GM23338 (cell line): ENCODE measurements around the gene CCBE1. TPM values are rescaled to one million over a fixed set of nuclear protein-coding genes. Genes with fewer than 3 reads are reported as not detected.
A peak's percentile ranks its signal among the peaks of the same experiment; 100 is the strongest.

Source experiments
- ATAC-seq: fragments of 200-7000 bp; cut with Tn5 transposase; 3 replicates; pipeline ENCODE4 v1.9.1; 2020
- DNase-seq: peaks from one replicate; pipeline ENCODE4 v3.0.0-alpha.2; 2015; ENCODE audit warnings: low spot score
- H2AFZ ChIP-seq: fragments of 200-600 bp; sonication (generic); 2 replicates; pipeline ENCODE4 v1.8.0; 2016; ENCODE audit warnings: antibody characterized with exemption, mild to moderate bottlenecking, moderate library complexity
- H3F3A ChIP-seq: fragments of 200-600 bp; sonication (generic); replicated peaks from 2 replicates; pipeline ENCODE4 v1.8.0; 2017; ENCODE audit warnings: antibody characterized with exemption, mixed run types, low read depth
- H3K27ac ChIP-seq: fragments of 200-600 bp; sonication (generic); 2 replicates; pipeline ENCODE4 v1.6.1; 2016; ENCODE audit warnings: low read depth
- H3K27me3 ChIP-seq: fragments of 200-600 bp; sonication (generic); 2 replicates; pipeline ENCODE4 v1.8.0; 2016; ENCODE audit warnings: mild to moderate bottlenecking, mixed run types, moderate library complexity; ENCODE audit not compliant: insufficient read depth
- H3K36me3 ChIP-seq: fragments of 200-600 bp; sonication (generic); 2 replicates; pipeline ENCODE4 v1.8.0; 2016; ENCODE audit warnings: mild to moderate bottlenecking; ENCODE audit not compliant: insufficient read depth
- H3K4me1 ChIP-seq: fragments of 200-600 bp; sonication (generic); 2 replicates; pipeline ENCODE4 v1.8.0; 2016; ENCODE audit warnings: mild to moderate bottlenecking, moderate library complexity; ENCODE audit not compliant: insufficient read depth
- H3K4me2 ChIP-seq: fragments of 200-600 bp; sonication (generic); 2 replicates; pipeline ENCODE4 v1.7.1; 2017; ENCODE audit warnings: mixed run types
- H3K4me3 ChIP-seq: fragments of 200-600 bp; sonication (generic); 2 replicates; pipeline ENCODE4 v1.6.1; 2016; ENCODE audit warnings: mixed run types
- H3K79me2 ChIP-seq: fragments of 200-600 bp; sonication (generic); replicated peaks from 2 replicates; pipeline ENCODE4 v1.8.0; 2017; ENCODE audit warnings: mild to moderate bottlenecking; ENCODE audit not compliant: insufficient read depth
- H3K9me2 ChIP-seq: fragments of 200-600 bp; sonication (generic); 2 replicates; pipeline ENCODE4 v1.8.0; 2017; ENCODE audit not compliant: insufficient read depth
- H4K20me1 ChIP-seq: fragments of 200-600 bp; sonication (generic); replicated peaks from 2 replicates; pipeline ENCODE4 v1.8.0; 2017; ENCODE audit warnings: mild to moderate bottlenecking; ENCODE audit not compliant: insufficient read depth
- H3K27ac Mint-ChIP-seq: 2 replicates; pipeline ENCODE4 v1.8.0; 2020; ENCODE audit warnings: inconsistent platforms, mild to moderate bottlenecking, moderate library complexity, mixed read lengths
- H3K27me3 Mint-ChIP-seq: 3 replicates; pipeline ENCODE4 v1.8.0; 2022; ENCODE audit warnings: low read depth, mild to moderate bottlenecking, moderate library complexity, mixed read lengths, inconsistent platforms; ENCODE audit not compliant: insufficient read depth, poor library complexity
- H3K36me3 Mint-ChIP-seq: 3 replicates; pipeline ENCODE4 v1.8.0; 2021; ENCODE audit warnings: low read depth, mild to moderate bottlenecking, inconsistent platforms, moderate library complexity, mixed read lengths
- H3K4me1 Mint-ChIP-seq: 3 replicates; pipeline ENCODE4 v1.8.0; 2020; ENCODE audit warnings: mild to moderate bottlenecking, inconsistent platforms, mixed read lengths
- H3K4me3 Mint-ChIP-seq: 3 replicates; pipeline ENCODE4 v1.8.0; 2021; ENCODE audit warnings: moderate library complexity, mild to moderate bottlenecking, inconsistent platforms, mixed read lengths
- H3K9me3 Mint-ChIP-seq: 3 replicates; pipeline ENCODE4 v1.8.0; 2020; ENCODE audit warnings: moderate library complexity, mild to moderate bottlenecking, inconsistent platforms, mixed read lengths
- CREB1 ChIP-seq: fragments of 250-450 bp; sonication (Bioruptor Pico); IDR thresholded peaks from 2 replicates; pipeline ENCODE4 v1.5.0; 2020; ENCODE audit warnings: low read depth, mild to moderate bottlenecking, moderate library complexity
- CTCF ChIP-seq, 2 experiments: fragments of 200-600 bp in 1 of 2; sonication (generic) in 1 of 2; conservative IDR thresholded peaks; 2 replicates each; pipeline versions ENCODE4 v1.5.1 to v1.6.1; 2016 to 2017; ENCODE audit warnings: antibody characterized with exemption in 2 of 2, low read depth in 2 of 2, mild to moderate bottlenecking in 2 of 2, moderate library complexity in 1 of 2
- ETS1 ChIP-seq: IDR thresholded peaks from 2 replicates; pipeline ENCODE4 v1.6.1; 2016; ENCODE audit warnings: antibody characterized with exemption
- EZH2 ChIP-seq: fragments of 200-600 bp; sonication (generic); IDR thresholded peaks from one replicate; pipeline ENCODE4 v1.8.0; 2017; ENCODE audit warnings: antibody characterized with exemption, mild to moderate bottlenecking, low read depth; ENCODE audit not compliant: unreplicated experiment
- EZH2phosphoT487 ChIP-seq: fragments of 200-600 bp; sonication (generic); IDR thresholded peaks from one replicate; pipeline ENCODE4 v1.8.1; 2018; ENCODE audit warnings: antibody characterized with exemption; ENCODE audit not compliant: unreplicated experiment
- JUNB ChIP-seq: IDR thresholded peaks from one replicate; pipeline ENCODE4 v1.6.1; 2016; ENCODE audit warnings: antibody characterized with exemption; ENCODE audit not compliant: unreplicated experiment
- NANOG ChIP-seq: IDR thresholded peaks from 2 replicates; pipeline ENCODE4 v1.6.1; 2016; ENCODE audit warnings: antibody characterized with exemption, borderline replicate concordance
- POLR2AphosphoS5 ChIP-seq: IDR thresholded peaks from 2 replicates; pipeline ENCODE4 v1.6.1; 2016; ENCODE audit warnings: antibody characterized with exemption, low read depth
- REST ChIP-seq: IDR thresholded peaks from one replicate; pipeline ENCODE4 v1.6.1; 2018; ENCODE audit warnings: antibody characterized with exemption; ENCODE audit not compliant: unreplicated experiment
- STAT1 ChIP-seq: IDR thresholded peaks from one replicate; pipeline ENCODE4 v1.6.1; 2016; ENCODE audit warnings: antibody characterized with exemption; ENCODE audit not compliant: unreplicated experiment
- ZNF114 ChIP-seq: fragments of 250-450 bp; sonication (Bioruptor Pico); IDR thresholded peaks from 2 replicates; pipeline ENCODE4 v1.5.0; 2020; ENCODE audit warnings: mild to moderate bottlenecking, moderate library complexity
- ZNF331 ChIP-seq: fragments of 250-450 bp; sonication (Bioruptor Pico); IDR thresholded peaks from 2 replicates; pipeline ENCODE4 v1.5.0; 2020; ENCODE audit warnings: low read depth, mild to moderate bottlenecking, moderate library complexity
- polyA plus RNA-seq: library from polyadenylated mRNA; unstranded; fragments of >200 nt; fragmentation: Nextera tagmentation; extraction: Ambion mirVana; gene quantifications from 2 replicates; pipeline ENCODE4 v1.2.1, GENCODE V29; 2016
- total RNA-seq: library from RNA; depleted of rRNA; stranded (reverse); fragments of >200 nt; shearing (Covaris generic); gene quantifications from 2 replicates; pipeline ENCODE4 v1.2.3, GENCODE V29; 2014

Gene CCBE1
- total and polyA plus RNA-seq, 2 experiments from 2014 or later = 2.1 to 2.6 TPM

- Mint-ChIP-seq H3K27ac (0 out of 2 replicates have a peak overlapping the region, but pooled peaks have one; percentile 30), H3K9me3 (peaks cover 9% of the 10 kb centered on the region), H3K27me3 (peaks cover 3% of the 10 kb centered on the region), H3K4me1 (peaks cover 6% of the 10 kb centered on the region), H3K4me3 (no peak overlapping the region), H3K36me3 (no peaks in the 10 kb centered on the region; the same call in 2 of the 3 replicates)
- no peaks in the 10 kb centered on the region for H4K20me1 ChIP-seq
- no peaks in the 10 kb centered on the region for H3F3A ChIP-seq
- no peaks in the 10 kb centered on the region for H3K9me2 ChIP-seq
- no peak overlapping the region for H2AFZ ChIP-seq
- H3K4me2 ChIP-seq = no peak overlapping the region
- H3K27ac ChIP-seq = no peak overlapping the region
- ATAC-seq (no peak), DNase-seq (no peak)
- no peaks in the 10 kb centered on the region for H3K27me3 ChIP-seq
- no peaks in the 10 kb centered on the region for H3K79me2 ChIP-seq
- no peak overlapping the region for H3K4me3 ChIP-seq
- no peaks in the 10 kb centered on the region for H3K36me3 ChIP-seq
- TF ChIP-seq JUNB (no peak), STAT1 (no peak), NANOG (no peak), POLR2AphosphoS5 (no peak), ETS1 (no peak)
- H3K4me1 ChIP-seq = peaks cover 3% of the 10 kb centered on the region; the same call in 1 of the 2 replicates
Observed at GRCh38 chr18:59555995-59556659, 141.1 kb downstream of the CCBE1 start.

GRCh38 chr18:59554796-59555335, 142.4 kb downstream of the CCBE1 start:
- Histone ChIP-seq H3K4me2 (no peak overlapping the region), H3K79me2 (no peaks in the 10 kb centered on the region), H2AFZ (no peak overlapping the region), H3K4me3 (no peak overlapping the region), H3K9me2 (no peaks in the 10 kb centered on the region), H4K20me1 (no peaks in the 10 kb centered on the region), H3K27ac (no peak overlapping the region), H3K27me3 (no peaks in the 10 kb centered on the region), H3K36me3 (no peaks in the 10 kb centered on the region), H3K4me1 (peaks cover 3% of the 10 kb centered on the region; the same call in 1 of the 2 replicates), H3F3A (no peaks in the 10 kb centered on the region)
- DNase-seq = no peak
- no peaks in the 10 kb centered on the region; the same call in 2 of the 3 replicates for H3K36me3 Mint-ChIP-seq
- peaks cover 9% of the 10 kb centered on the region for H3K9me3 Mint-ChIP-seq
- H3K4me1 Mint-ChIP-seq = peaks cover 6% of the 10 kb centered on the region
- no peak overlapping the region for H3K4me3 Mint-ChIP-seq
- peaks cover 3% of the 10 kb centered on the region for H3K27me3 Mint-ChIP-seq
- ATAC-seq = no peak
- H3K27ac Mint-ChIP-seq = no peak overlapping the region
- TF ChIP-seq CTCF (conservative IDR thresholded peaks at IDR 0.05; ENCODE audit: low read depth in 2 of 2) (no peak), REST (no peak), CREB1 (no peak), ZNF331 (CRISPR knock-in tag) (no peak), EZH2 (no peak), JUNB (no peak), POLR2AphosphoS5 (no peak), ZNF114 (CRISPR knock-in tag) (no peak), NANOG (no peak), ETS1 (no peak), EZH2phosphoT487 (no peak), STAT1 (no peak)
